Raji (cell line): ENCODE data around the gene TAF8.

ENCODE experiments used
- POLR2A ChIP-seq: IDR thresholded peaks from 2 replicates; pipeline ENCODE4 v1.6.1; 2011; ENCODE audit warnings: low read depth, low read length, control low read depth; ENCODE audit not compliant: insufficient read depth

The TAF8 gene

DNA sequence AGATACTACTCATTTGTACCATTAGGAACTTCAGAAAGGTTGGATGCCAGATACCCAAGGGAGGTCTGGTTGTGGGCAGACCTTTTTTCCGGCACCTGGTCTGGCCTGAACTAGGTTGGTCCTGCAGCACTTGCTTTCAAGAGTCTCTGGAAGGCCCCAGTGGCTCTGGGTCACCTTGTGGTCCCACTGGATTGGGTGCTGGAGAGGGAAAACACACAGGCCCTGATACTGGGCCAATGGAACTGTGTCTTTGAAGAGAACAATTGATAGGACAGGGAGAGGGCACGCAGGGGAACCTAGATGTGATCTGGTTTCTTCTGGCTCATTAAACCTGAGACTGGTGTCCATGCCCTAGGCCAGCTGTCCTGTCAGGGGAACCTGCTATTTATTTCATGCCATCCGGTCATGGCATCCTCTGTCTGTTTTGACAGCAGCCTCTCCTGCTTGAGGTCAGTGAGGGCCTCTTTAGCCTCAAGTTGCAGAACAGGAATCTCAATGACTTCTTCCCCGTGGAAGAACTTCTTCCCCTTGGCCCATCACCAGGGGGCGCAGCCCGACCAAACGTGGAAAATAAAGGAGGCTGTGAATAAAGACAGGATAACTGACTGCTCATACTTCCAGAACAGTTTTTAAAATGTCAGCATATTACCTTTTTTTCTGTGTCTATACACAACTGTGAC lies 25.0 kb downstream of the TAF8 start:
- TF ChIP-seq POLR2A, result no peak

DNA sequence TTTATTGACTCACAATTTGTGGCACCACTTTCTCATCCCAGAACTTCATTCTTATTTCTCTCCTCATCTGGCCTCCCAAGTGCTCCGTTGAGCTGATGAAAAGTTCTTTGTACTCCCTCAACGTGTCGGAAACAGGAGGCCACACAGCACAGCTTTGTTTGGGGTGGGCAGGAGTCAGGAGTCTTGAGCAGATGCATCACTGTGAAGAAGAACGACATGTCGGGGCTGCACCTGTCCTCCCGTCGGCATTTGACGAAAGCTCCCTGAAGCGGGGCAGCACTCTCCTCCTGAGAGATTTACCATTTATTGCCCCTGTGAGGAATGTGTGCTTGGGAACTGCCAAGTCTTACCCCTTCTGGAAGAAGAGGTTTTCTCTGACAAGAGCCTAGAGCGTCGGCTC lies 28.1 kb downstream of the TAF8 start:
- no peak for TF ChIP-seq POLR2A

DNA sequence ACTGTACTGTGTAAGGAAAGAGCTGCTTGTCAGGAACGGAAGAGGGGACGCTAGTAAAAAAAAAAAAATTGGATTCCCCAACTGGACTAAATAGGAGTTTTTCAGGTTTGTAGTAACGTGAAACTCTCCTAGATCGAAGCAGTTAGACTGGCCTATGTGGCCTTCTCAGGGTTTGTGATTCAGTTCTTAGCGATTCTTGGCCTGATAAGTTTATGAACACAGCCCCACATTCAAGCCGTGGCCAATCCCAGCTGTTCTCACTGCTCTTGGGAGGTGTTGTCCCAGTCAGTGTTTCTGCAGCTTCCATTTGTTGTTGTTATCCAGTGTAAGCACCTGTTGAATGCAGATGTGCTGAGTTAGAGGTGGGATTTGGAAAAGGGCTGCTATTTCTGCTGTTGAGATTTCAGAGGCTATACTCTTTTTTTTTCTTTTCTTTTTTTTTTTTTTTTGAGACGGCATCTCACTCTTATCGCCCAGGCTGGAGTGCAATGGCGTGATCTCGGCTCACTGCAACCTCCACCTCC lies 29.7 kb downstream of the TAF8 start:
- TF ChIP-seq POLR2A, result no peak

DNA sequence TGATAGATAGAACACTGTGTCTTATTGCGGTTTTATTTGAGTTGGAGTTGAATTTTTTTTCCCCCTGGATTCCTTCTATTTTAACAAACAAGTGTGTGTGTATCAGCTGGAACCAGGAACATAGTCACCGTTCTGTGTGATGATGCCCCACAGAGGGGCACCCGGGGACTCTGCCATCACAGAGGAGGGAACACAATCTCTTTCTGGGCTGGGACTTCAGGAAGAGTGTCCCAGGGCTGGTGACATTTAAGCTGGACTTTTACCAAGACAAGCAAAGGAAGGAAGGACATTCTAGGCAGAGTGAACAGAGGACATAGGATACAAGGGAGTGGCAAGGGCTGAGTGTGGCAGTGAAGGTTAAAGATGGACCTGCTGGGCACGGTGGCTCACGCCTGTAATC lies 33.2 kb downstream of the TAF8 start:
- no peak for TF ChIP-seq POLR2A

DNA sequence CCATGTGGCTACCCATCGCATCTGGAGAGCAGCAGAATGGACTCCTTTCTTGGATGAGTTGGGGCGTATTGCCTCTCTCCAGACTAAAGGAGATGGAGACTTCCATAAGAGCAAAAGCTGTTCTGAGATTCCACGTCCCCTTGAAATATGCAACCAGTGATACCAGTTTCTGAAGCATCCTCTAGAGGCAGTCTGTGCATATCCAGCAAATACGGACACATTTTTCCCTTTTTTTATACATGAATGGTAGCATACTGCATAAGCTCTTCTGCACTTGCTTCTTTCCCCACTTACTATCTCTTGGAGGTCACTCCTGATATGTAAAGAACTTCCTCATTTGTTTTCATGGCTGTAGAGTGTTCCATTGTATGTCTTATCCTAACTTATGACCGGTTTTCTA lies 34.6 kb downstream of the TAF8 start:
- TF ChIP-seq POLR2A, result no peak

DNA sequence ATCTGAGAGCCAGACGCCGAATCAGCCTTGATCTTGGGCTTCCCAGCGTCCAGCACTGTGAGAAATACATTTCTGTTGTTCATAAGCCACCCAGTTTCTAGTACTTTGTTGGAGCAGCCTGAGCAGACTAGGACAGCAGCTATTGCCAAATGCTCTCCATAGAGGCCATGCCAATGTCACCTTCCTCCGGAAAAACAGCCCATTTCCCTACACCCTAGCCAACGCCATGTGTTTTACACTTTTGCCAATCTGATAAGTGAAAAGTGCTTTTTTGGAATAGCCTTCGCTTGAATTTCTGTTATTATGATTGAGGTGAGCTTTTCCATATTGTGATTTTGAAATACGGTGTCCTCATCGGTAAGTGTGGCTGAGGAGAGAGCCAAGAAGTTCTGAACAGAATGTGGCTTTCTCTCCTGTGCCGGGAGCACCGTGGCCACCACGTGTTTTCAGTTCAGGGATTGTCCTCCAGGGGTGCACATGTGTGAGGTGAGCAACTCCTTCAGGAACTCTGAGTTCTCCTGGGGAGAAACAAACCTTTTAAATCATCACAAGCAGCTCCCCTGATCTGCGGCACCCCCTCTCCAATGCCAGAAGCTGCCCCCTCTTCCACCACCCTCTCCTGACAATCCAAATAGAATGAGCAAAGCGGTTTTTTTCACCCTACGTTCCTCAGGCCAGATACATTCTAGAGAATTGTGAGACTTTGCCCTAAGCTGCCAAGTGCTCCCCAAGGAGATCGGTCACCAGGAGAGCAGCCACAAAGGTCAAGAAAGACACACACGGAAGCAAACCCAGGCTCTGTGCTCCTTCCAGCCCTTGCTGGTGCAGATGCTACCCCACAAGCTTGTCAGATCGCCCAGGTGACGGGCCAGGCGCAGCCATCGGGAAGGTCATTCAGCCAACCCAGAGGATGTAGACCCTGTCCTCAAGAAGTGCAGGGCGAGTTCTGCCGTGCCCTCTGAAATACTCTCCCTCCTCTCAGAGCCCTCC lies 36.0 kb downstream of the TAF8 start:
- no peak for TF ChIP-seq POLR2A

DNA sequence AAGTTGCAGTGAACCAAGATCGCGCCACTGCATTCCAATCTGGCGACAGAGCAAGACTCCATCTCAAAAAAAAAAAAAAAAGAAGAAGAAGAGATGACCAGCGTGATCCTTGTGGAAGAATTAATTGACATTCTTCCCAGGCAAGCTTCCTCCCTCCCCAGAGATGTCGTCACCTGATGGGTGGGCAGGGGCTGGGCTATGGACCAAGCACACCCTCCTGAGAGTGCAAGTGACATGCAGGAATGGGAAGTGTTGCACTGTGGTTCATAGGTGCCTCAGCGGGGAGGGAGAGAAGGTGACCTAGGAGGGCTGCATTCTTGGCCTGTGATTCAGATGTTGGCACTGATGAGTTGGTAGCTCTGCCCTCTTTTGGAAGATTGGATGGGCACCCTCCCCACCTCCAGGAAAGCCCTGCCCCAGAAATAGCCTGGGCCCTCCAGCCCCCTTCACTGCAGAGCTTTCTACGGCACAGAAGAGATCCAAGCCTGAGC lies 37.8 kb downstream of the TAF8 start:
- TF ChIP-seq POLR2A, result no peak

DNA sequence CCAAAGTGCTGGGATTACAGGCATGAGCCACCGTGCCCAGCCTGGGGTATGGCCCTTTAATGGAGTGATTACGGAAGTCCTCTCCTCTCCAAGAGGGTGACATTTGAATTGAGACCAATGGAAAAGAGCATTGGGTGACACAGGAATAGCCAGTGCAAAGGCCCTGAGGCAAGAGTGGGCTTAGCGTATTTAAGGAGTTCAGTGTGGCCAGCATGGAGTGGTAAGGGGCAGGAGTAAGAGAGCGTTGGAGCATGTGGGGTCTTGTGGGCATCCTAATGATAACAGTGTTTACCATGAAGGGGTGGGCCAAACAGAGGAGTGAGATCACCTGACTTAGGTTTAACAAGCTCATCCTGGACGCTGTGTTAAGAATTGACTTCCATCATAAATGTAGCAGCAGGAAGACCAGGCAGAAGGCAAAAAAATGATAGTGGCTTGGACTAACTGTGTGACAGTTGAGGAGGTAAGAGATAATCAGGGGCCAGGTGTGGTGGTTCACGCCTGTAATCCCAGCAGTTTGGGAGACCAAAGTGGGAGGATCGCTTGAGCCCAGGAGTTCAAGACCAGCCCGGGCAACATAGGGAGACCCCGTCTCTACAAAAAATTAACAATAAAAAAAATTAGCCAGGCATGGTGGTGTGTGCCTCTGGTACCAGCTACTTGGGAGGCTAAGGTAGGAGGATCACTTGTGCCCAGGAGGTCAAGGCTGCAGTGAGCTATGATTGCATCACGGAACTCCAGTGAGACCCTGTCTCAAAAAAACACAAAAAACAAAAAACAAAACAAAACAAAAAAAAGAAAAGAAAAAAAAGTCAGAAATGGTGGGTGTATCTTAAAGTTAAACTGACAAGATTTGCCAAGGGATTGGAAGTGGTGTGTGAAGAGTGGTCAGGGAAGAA lies 40.7 kb downstream of the TAF8 start:
- TF ChIP-seq POLR2A, result no peak

DNA sequence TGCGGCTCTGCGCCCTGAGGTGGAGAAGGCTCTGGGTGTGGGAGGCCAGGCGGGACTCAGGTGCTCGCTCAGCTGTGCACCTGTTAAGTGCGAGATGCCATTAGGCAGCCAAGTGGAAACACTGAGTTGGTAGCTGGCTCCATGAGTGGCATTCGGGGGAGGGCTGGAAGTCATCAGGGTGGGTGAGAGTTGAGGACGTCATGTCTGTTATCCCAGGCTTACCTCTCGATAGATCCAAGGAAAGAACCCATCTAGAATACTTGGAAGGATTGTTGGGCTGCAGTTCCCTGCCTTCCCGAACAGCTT lies 41.3 kb downstream of the TAF8 start:
- TF ChIP-seq POLR2A, result no peak

DNA sequence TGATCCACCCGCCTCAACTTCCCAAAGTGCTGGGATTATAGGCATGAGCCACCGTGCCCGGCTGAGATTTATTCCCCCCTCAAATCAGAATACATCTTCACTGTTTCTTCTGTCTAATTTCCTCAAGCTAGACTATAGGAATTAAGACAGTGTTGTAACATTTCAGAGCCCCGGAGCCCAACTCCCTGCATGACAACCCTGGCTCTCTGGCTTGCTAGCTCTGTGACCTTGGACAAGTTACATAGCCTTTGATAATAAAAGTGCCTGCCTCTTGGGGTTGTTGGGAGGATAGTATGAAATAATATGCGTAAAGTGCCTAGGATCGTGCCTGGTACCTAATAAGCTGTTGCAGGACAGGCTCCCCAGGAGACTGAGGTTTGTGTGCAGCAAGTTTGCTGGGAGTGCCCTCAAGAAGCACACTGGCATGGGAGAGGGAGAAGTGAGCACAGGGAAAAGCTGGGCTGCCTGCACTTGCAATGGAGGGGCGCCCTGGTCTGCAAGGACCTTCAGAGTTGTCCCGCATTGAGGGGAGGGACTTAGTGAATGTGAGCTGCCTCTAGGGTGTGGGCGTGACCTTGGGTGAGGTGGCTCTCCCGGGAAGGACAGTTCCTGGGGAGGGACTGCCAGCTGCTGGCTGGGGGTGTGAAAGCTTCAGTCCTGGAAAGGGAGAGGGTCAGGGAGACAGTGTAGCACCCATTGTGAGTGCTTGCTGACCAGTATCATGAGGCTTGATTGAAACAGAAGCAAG lies 43.4 kb downstream of the TAF8 start:
- TF ChIP-seq POLR2A, result no peak

DNA sequence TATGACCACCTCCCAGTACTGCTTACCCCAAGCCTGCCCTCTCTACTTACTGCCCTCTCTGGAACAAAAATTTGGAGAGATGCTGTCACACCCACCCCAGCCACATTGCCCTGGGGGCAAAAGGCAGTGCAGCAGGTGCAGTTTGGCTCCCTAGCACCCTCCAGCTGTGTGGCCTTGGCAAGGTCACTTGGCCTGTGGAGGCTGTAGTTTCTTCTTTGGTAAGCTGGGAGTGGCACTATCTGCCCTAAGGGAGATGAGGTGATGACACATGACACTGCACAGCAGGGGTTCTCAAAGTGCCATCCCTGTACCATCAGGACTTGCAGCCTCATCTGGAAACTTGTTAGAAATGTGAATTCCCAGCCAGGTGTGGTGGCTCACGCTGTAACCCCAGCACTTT lies 44.8 kb downstream of the TAF8 start:
- no peak for TF ChIP-seq POLR2A

DNA sequence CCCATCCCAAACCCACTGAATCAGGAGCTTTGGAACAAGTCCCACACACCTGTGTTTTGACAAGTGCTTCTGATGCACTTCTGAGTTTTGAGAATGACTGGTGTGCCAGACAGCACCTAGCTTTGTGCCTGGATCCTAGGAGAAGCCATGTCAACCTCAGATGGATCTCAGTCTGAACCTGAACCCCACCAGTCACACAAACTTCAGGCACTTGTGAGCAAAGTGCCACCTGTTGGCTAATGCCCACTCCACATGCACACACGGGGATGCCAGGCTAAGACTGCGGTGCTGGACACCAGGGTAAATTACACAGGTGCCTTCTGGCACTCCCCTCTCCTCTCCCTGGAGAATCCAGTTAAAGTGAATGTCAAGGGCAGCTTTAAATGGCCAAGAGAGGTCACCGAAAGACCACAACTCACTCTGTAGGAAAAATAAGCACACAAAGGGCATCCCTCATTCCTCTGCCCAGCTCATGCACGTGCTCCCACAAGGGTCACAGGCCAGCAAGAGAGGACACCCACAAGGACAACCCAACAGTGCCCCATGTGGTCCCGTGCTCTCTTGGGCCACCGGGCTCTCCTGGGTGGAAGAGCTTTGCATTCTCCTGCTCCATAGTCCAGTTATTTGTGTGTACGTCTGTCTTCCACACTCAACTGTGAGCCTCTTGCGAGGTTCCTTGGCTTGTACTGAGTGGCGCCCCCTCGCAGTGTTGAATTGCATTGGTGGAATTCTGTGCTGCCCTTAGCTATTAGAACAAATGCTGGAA lies 45.6 kb downstream of the TAF8 start:
- no peak for TF ChIP-seq POLR2A

DNA sequence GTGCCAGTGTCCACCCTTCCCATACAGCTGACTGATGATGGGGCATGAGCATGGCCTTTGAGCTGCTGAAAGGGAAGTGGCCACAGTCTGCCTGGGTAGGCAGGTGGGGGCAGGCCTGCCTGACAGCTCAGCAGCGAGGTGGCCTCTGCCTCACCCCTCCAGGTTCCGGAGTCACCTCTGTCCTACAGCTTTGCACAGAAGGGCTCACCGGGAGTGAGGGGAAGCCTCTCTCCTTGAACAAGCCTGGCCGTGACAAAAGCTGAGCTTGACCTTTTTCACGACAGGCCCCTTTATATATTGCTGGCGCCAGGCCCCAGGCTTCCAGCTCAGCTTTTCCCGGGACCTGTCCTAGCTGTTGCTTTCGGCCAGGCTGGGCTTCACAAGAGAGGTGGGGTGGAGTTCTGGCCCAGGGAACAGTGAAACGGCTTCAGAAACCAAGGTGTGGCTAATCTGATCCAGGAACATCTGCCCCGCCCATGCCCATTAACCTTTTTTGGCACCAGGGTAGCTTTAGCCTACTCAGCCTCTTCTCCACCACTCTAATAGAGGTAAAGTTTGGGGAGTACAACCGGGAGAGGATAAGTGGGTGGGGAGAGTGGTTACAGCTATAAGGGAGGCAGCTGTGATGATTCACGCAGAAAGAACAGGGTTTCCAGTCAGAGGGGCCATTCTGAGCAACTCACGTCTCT lies 49.2 kb downstream of the TAF8 start:
- no peak for TF ChIP-seq POLR2A
